LHCN-M2 (cell line): Measurements from ENCODE around the gene SETMAR. TPM values are rescaled to one million over a fixed set of nuclear protein-coding genes. Genes with fewer than 3 reads are reported as not detected.
A peak's percentile ranks its signal among the peaks of the same experiment; 100 is the strongest.
"Not testable (repeated sequence)": the region's sequence is repeated elsewhere in the genome, so short reads cannot be mapped to it uniquely, and the experiment has no call there.

Experiments used
- DNase-seq: peaks from one replicate; pipeline ENCODE4 v3.0.0-alpha.2; 2012; ENCODE audit warnings: low read depth
- total RNA-seq: library from RNA; depleted of rRNA; stranded (reverse); fragments of >200 nt; gene quantifications from 2 replicates; pipeline ENCODE4 v1.2.3, GENCODE V29; 2014

The SETMAR gene
- total RNA-seq, 1 experiment from 2014 or later, result 22.0 TPM

DNA sequence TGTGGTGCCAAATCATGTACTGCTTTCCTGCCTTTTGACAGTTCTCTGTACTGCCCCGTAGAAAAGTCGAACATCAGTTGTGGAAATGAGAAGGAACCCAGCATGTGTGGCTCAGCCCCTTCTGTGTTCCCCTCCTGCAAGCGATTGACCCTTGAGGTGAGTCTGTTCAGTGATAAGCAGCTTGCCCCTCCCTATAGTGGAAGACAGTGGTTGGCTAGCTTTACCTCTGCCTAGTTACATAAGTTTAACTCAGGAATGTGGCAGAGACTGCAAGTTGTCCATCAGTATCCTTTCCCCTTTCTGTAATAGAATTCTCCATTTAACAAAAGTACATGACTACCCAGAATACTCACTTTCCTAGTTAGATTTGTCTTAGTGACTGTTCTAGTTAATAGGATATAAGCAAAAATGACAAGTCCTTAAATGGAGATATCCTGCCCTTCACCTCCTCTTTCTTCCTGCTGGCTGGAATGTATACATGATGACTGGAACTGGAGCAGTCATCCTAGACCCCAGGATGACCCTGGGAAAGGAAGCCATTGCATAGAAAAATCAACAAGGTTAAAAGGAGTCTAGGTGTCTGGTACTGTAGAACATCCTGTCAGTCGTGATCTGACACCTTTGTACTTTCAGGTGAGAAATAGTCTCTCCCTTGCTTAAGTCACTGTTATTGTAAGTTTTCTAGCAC lies 10.6 kb downstream of the SETMAR start:
- DNase-seq, result no peak

- no peak for DNase-seq
These were observed 11.5 kb downstream of the SETMAR start for GRCh38 chr3:4314688-4315087.

GRCh38 chr3:4320096-4320911 lies 17.1 kb downstream of the SETMAR start:
- DNase-seq, result no peak

DNA sequence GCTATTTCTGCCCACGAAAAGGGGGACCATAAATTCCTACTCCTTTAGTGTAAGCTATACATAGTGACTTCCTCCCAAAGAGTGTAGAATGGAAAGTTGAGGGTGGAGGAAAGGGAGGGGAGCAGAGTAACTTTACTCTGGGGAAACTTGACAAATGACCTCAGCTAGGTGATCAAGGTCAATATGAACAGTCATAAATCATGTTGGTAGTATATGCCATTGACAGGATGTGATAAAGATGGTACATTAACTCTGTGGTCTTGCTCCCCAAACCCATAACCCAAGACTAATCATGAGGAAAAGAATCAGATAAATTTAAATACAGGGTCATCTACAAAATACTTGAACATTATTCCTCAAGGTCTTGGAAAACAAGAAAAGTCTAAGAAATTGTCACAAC lies 18.6 kb downstream of the SETMAR start:
- DNase-seq, result no peak

DNA sequence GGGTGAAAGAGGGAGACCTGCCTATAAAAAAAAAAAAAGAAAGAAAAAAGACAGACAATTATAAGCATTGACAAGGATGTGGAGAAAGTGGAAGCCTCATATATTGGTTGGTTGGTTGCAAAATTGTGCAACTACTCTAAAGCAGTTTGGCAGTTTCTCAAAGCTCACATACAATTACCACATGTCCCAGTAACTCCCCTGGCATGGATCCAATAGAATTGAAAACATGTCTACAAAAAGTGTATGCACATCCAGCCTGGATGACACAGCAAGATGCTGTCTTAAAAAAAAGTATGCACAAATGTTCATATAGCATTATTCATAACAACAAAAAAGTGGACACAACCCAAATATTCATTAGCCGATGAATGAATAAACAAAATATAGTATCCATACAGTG lies 19.5 kb downstream of the SETMAR start:
- DNase-seq, result peak; percentile 64

DNA sequence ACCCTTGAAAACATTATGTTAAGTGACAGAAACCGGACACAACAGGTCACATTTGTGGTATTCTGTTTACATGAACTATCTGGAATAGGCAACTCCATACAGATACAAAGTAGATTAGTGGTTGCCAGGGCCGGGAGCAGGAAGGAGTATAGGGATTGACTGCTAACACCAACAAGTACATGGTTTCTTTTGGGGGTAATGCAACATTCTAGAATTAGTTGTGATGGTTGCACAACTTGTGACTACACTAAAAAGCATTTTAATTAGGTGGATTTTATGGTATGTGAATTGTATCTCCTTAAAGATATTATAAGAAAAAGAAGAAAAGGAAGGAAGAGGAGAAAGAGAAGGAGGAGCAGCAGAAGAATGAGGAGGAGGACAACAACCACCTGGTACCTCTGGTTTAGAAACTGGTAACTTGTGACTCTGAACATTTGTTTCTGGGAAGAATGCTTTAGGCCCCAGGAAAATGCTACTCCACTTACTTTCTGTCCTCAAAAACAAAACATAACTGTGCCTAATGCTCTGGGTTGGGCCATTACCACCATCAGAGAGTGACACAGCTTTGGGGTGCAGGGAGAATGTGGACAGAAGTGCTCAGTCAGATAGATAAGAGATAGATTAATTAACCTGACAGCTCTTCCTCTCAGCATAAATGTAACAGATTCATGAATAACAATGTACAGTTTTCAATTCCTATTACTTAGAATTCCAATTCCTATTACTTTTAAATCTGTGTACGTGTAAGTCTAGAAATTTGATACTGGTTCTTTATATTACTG lies 20.3 kb downstream of the SETMAR start:
- DNase-seq, result no peak

DNA sequence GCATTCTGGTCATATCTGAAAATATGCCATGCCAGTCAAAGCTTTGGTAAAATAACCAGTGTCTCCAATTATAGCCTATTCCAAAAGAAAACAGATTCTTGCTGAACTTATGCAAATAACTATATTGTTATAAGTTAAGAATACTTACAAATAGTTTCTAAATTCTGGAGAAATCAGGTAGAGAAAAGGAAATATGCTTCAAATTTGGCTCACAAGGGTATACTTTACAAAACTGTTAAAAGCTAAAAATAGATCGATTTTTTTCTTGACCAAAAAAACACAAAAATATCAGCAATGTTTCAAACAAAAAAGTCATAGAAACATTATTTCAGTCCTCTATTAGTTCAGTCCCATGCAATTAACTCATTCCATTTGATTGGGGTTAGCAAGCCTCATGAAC lies 23.7 kb downstream of the SETMAR start:
- no peak for DNase-seq

DNA sequence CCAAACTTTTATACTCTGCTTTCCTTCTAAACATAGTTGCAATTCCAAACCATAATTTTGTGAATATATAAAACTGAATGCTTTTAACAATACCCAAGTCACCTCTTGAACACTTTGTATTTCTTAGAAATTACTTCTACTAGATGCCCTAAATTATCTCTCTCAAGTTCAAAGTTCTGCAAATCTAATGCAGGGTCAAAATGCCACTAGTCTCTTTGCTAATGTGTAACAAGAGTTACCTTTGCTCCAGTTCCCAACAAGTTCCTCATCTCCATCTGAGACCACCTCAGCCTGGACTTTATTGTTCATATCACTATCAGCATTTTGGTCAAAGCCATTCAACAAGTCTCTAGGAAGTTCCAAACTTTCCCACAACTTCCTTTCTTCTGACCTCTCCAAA lies 26.6 kb downstream of the SETMAR start:
- not testable (repeated sequence) for DNase-seq

GRCh38 chr3:4332111-4332510 lies 28.9 kb downstream of the SETMAR start:
- DNase-seq, result no peak

DNA sequence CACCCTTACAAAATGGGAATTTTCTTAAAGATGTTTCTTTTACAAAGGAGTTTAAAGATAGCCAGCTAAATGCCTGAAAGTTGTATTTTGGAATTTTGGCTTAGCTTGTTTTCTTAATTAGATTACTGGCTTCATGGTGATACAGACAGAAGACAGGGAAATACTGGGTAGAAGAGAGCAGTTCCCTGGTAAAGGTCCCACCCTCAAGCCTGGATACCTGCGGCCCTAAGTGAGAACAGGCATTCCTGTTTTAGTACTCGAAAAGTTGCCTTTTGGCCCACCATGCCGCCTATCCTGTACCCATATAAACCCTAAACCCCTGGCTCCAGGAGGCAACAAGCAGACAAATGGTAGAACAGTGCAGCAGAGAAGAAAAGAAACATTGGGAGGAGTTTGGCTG lies 29.4 kb downstream of the SETMAR start:
- DNase-seq, result no peak

- DNase-seq, result no peak
These were observed 29.8 kb downstream of the SETMAR start for GRCh38 chr3:4332991-4333390.

GRCh38 chr3:4334548-4334947 lies 31.4 kb downstream of the SETMAR start:
- DNase-seq, result no peak

DNA sequence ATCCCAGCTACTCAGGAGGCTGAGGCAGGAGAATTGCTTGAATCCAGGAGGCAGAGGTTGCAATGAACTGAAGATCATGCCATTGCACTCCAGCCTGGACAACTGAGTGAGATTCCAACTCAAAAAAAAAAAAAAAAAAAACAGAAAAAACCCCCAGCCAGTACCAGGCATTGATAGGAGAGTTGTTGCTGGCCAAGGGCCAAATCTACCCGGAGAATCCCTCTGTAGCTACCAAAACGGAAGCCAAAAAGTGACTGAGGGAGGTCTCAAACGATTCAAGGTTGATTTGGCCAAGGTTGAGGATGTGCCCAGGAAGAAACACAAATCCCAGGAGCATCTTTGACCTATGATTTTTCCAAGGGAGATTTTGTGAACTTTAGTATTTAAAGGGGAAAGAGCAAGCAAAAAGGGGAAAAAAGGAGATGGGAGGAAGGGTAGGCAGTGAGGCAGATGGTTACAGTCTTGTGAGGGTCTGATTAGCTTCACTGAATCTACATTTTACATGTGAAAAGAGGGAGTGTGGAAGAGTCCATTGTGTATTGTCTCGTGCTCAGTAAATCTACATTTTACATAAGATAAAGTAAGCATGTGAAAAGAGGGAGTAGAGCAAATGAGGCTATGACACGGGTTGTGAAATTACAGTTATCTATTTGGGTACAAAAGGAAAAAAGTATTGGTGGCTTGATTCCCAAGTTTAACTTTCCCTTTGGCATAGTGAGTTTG lies 32.8 kb downstream of the SETMAR start:
- no peak for DNase-seq

- peak; percentile 14 for DNase-seq
These were observed 33.8 kb downstream of the SETMAR start for GRCh38 chr3:4336850-4337546.

DNA sequence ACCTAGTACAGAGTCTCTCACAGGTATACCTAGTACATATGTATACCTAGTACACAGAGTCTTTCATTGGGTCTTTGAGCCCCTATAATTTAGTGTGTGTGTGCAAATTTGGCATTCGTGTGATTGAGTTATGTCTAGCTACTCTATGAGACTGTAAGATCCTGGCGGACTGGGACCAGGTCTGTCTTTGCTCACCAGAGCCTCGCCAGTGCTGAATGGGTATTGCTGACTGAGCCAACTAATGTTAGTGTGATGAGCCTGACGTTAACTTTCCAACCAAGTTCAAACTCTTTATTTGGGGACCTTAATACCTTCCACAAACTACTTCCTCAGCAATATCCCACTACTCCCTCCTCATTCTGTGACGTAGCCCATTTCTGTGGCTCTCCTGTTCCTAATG lies 35.6 kb downstream of the SETMAR start:
- DNase-seq, result no peak

GRCh38 chr3:4340077-4340410 lies 36.9 kb downstream of the SETMAR start:
- no peak for DNase-seq

DNA sequence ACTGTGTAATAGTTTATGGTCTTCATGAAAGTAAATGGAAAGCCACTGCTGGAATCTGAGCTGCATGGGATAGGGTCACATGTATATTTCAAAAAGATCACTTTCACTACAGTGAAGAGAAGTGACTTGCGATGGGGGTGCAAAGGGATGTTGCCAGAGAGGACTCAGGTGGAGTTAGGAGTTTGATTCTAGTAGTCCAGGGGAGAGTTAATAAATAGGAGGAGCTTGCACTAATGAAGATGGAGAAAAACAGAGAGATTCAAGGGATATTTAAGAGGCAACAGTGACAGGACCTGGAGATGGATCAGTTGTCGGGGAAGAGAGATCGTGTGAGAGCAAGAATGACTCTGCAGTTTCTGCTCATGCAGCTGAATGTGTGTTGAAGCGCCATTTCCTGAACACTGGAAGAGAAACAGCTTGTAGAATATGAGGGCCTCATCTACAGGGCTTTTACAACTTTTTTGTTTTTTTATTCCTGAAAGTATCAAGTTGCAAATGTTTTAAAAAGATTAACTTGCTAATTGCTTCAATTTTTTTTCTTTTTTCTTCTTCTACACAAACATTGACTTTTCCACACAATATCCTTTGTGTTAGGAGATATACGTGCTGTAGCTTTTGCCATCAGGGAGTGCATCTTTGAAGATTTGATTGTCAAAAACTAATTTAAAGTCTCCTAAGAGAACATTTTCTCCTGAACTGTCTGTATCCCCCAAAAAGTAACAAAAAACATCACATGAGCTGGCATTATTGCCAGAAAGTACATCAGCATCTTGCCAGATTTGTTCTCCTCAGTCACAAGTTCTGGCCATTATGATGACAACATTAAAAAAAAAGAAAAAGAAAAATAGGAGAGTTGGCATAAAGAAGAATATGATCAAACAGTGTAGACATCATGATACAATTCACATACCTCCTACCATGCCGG lies 37.5 kb downstream of the SETMAR start:
- DNase-seq, result no peak

DNA sequence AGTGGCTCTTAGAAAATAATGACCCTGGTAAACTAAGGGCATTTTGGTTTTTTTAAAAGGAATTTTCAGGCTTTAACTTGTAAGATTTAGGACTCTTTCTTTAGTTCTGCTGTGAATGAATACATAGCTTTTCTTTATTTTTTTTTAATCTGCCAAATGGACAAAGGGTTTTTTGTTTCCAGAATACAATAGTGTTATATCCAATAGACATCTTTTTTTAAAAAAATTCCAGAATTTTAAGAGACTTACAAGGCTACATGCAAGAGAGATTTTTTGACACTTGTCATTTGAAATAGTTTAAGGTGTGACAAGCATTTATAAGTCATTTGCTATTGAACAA lies 38.1 kb downstream of the SETMAR start:
- DNase-seq, result no peak

DNA sequence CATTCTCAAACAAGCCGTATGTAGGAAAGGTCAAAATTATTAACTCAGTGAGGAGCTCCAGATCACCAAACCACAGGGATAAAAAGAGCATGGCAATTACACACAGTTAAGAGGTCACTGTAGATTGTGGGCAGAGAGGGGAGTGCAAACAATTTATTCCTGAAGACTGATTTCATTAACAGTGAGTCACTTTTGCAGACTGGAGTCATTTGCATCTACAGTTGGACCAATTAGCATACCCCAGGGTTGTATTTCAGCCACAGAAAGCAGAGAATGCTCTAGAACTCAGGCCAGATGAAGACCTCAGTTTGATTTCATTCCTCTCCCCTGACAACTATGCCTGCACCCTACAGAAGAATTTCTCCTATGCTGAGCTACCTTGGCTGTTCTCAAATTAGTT lies 40.1 kb downstream of the SETMAR start:
- peak; percentile 75 for DNase-seq

GRCh38 chr3:4350789-4351163 lies 47.6 kb downstream of the SETMAR start:
- peak; percentile 77 for DNase-seq
